Stimulated activated naive CD4-positive, alpha-beta T cell treated with Interleukin-2 at 50 U/mL for 16 hours (primary cell): ENCODE measurements around the gene SPECC1L.

Source experiments
- DNase-seq: peaks from one replicate; lab custom pipeline; 2025; lab: John Stamatoyannopoulos, UW

SPECC1L gene

GRCh38 chr22:24401931-24402367 lies 131.3 kb downstream of the SPECC1L start:
- no peak for DNase-seq

DNA sequence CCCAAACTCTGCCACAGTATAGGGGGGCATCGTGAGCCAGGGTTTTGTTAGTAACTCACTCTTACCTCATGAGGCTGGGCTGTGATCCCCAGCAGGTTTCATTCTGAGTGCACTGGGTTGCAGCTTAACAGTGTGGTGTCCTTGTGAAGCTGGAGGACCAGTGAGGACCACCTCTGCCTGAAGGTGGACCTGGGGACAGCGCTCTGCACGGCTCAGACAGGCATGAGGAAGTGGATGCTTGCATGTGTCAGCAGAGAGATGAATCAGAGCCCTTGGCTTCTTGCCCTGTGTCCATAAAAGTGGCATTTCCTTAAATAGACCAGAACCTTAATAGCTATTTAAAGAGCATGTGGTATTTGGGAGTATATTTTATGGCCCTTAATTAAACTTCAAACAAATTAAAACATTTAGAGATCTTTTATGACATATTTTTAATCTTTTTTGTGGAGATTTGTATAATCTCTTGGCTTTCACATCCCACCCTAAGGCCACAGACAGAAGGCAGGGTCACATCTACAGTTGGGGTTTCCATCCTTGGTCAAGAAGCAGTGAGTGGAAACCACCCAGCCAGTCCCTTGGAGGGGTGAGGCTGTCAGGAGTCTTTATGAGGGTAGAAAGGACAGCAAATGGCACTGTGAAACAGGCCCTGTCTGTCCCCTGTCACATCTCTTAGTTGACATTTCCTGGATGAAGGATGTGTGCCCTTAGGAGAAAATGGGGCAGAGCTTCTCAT lies 132.0 kb downstream of the SPECC1L start:
- no peak for DNase-seq

GRCh38 chr22:24403346-24403745 lies 132.7 kb downstream of the SPECC1L start:
- DNase-seq: no peak

DNA sequence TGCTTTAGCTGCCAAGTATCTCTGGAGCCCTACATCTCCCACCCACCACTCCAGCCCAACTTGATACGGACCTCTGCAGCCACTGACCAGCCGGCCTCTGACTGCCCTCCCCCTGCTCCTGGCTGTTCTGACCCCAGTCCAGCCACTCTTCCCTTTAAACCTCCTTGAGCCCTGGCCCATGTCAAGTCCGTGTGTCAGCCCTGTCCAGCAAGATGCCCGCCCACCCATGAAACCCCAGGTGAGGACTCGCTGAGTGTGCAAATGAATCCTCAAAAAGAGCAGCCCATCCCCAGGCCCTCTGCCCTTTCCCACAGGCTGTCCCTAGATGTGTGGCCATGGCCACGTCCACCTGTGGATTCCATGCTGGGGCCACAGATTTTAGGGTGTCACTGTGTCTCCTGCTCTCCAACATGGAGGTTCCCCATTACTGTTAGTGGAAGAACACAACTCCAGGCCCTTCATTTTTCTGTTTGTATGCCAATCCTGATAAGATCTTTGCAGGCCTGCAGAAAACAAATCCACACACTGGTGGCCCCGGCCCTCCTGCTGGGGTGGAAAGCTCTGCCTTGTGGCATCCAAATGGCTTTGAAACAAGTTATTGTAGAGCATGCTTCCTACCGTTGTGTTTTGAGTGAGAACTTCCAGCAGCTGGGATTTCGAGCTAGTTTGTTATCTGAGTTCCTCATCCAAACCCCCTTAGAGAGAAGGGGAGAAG lies 134.1 kb downstream of the SPECC1L start:
- no peak for DNase-seq

- DNase-seq: no peak
Observed at GRCh38 chr22:24405631-24406321, 135.1 kb downstream of the SPECC1L start.

- no peak for DNase-seq
Observed at GRCh38 chr22:24406322-24407277, 136.0 kb downstream of the SPECC1L start.

- DNase-seq: no peak
Observed at GRCh38 chr22:24407278-24407665, 136.6 kb downstream of the SPECC1L start.

- DNase-seq: no peak
Observed at GRCh38 chr22:24407884-24408283, 137.3 kb downstream of the SPECC1L start.

- no peak for DNase-seq
Observed at GRCh38 chr22:24408630-24409029, 138.0 kb downstream of the SPECC1L start.

GRCh38 chr22:24409707-24410106 lies 139.1 kb downstream of the SPECC1L start:
- DNase-seq: no peak

GRCh38 chr22:24410110-24410856 lies 139.7 kb downstream of the SPECC1L start:
- no peak for DNase-seq

DNA sequence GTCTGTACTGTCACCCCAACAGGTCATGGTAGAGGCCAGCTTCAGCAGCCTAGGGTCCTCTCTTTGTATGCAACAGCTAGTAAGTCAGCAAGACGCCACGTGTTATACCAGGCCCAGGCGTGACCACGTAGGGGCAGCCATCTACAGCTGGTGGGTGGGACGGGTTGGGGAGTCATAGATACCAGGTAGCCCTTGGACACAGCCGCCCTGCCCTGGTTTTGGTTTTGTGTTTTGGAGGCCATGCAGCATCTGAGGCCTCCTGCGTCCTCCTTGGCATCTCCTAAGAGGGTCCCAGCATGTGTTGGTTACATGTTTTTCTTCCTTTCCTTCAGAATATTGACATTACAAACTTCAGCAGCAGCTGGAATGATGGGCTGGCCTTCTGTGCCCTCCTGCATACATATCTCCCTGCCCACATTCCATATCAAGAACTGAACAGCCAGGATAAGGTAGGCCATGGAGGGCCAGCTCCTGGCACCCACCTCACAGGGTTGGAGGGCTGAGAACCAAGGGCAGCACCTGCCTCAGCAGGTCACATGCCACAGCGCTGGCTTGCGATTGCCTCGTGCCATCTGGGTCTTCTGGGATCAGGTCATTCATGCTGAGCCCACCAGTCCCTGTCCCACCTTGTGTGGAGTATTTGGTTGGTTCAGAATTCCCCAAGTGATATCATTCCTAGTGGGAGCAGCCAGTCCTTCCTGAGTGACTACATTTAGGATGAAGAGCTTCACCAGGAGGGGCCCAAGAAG lies 140.8 kb downstream of the SPECC1L start:
- no peak for DNase-seq

- no peak for DNase-seq
Observed at GRCh38 chr22:24412274-24412673, 141.6 kb downstream of the SPECC1L start.

- no peak for DNase-seq
Observed at GRCh38 chr22:24413271-24413670, 142.6 kb downstream of the SPECC1L start.

GRCh38 chr22:24413736-24414385 lies 143.2 kb downstream of the SPECC1L start:
- no peak for DNase-seq

GRCh38 chr22:24414523-24414922 lies 143.9 kb downstream of the SPECC1L start:
- no peak for DNase-seq

DNA sequence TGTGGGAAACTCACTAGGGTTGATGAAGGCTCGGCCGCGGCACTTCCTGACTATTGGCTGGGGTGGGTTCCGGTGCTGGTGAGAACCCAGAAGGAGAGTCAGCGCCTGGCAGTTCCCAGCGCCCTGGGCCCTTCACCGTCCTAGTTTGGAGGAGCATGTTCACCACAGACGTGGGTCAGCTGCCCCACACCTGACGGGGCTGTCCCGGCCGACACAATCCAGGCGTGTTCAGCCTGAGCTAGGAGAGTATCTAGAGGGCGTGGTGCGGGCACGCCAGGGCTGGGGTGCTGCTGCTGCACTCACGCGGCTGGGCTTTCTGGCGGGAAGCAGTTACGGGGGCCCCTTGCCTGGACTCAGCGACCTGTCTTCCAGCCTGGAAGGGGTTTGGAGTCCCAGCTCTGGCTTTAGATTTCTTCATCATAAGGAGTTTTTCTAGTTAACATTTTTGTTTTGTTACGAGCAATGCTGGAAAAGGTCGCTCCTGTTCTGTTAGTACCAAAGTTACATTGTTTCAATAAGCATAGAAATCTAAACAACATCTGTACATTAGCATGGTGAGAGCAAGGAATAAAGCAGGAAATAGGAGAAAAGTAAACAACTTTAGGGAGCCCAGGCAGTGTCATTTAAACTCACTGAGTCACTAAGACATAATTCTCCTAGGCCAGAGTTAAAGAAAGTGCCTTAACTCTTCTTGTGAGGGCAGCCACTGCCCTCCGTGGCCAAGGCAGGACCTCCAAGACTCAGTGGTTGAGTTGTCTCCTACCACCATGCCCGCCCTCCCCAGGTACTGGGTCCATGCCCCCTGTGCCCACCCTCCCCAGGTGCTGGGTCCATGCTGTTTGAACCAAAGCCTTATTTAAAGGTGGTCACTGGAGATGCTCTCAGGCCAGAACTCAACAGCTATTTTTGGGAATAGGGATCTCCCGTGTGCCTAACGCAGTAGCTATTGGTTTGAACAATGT lies 144.6 kb downstream of the SPECC1L start:
- no peak for DNase-seq

DNA sequence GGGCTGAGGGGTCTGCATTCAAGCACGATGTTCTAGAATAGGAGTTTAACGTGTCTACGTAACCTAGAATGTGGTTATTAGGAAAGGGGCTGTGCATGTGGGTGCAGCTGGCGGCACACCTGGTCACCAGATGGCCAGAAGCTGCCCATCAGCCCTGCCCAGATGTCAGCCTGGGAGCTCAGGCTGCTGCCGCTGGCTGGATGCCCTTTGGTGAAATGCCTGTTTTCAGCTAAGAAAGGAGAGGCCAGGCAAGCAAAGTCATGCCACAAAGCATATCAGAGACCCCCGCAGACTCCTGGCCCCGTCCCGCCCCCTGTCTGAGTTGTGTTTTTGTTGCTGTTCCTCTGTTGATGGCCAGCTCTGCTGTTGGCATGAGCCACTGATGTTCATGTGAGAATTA lies 145.5 kb downstream of the SPECC1L start:
- DNase-seq: no peak

DNA sequence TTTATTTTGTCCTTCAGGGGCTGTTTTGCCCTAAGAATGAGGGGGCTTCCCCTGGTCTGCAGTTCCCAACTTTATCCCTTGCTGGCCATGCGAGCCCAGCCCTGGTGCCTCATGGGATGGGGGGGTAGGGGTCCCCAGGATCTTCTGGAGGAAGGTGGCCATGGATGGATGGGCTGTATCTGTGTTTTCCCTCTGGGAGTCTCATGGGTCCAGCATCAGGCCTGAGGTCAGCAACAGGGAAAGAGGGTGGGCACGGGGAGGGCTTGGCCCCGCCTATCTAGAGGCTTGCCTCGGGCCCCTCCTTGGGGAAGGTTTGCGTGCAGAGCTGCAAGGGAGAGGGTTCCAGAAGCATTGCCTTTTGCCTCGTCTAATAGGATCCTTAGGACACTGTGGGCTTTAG lies 146.0 kb downstream of the SPECC1L start:
- no peak for DNase-seq
